ENCODE results near the gene ELF4.
"Not testable (repeated sequence)": the region's sequence is repeated elsewhere in the genome, so short reads cannot be mapped to it uniquely, and the experiment has no call there.

Gene ELF4

GRCh38 chrX:130124577-130124976 is 14.3 kb upstream of the ELF4 start:
- Histone ChIP-seq H3K4me3 (ENCODE audit: low read length) (no peak overlapping the region), H3K4me1 (ENCODE audit: control insufficient read depth, insufficient read depth, low read length) (no peaks in the 10 kb centered on the region), H3K36me3 (ENCODE audit: control insufficient read depth, insufficient read depth, low read length) (peaks cover 2% of the 10 kb centered on the region), H3K27ac (ENCODE audit: low read depth, low read length) (peak overlapping the region; percentile 75), H3K27me3 (ENCODE audit: control insufficient read depth, insufficient read depth, low read length) (no peaks in the 10 kb centered on the region), H3K9ac (ENCODE audit: low read length) (no peak overlapping the region)

- Histone ChIP-seq H3K9ac (ENCODE audit: low read length) (no peak overlapping the region), H3K27ac (ENCODE audit: low read depth, low read length) (peak overlapping the region; percentile 28), H3K27me3 (ENCODE audit: control insufficient read depth, insufficient read depth, low read length) (no peaks in the 10 kb centered on the region), H3K4me1 (ENCODE audit: control insufficient read depth, insufficient read depth, low read length) (peaks cover 6% of the 10 kb centered on the region), H3K36me3 (ENCODE audit: control insufficient read depth, insufficient read depth, low read length) (no peaks in the 10 kb centered on the region), H3K4me3 (ENCODE audit: low read length) (peak overlapping the region; percentile 57)
These were observed 11.2 kb upstream of the ELF4 start for GRCh38 chrX:130121505-130121800.

GRCh38 chrX:130120746-130121504 is 10.6 kb upstream of the ELF4 start:
- no peaks in the 10 kb centered on the region for H3K36me3 ChIP-seq (ENCODE audit: control insufficient read depth, insufficient read depth, low read length)
- H3K4me1 ChIP-seq (ENCODE audit: control insufficient read depth, insufficient read depth, low read length), result peaks cover 6% of the 10 kb centered on the region
- peak overlapping the region; percentile 51 for H3K27ac ChIP-seq (ENCODE audit: low read depth, low read length)
- no peaks in the 10 kb centered on the region for H3K27me3 ChIP-seq (ENCODE audit: control insufficient read depth, insufficient read depth, low read length)
- peak overlapping the region; percentile 57 for H3K4me3 ChIP-seq (ENCODE audit: low read length)
- H3K9ac ChIP-seq (ENCODE audit: low read length), result no peak overlapping the region

GRCh38 chrX:130120321-130120731 is 10.0 kb upstream of the ELF4 start:
- Histone ChIP-seq H3K4me1 (ENCODE audit: control insufficient read depth, insufficient read depth, low read length) (peaks cover 6% of the 10 kb centered on the region), H3K9ac (ENCODE audit: low read length) (no peak overlapping the region), H3K36me3 (ENCODE audit: control insufficient read depth, insufficient read depth, low read length) (no peaks in the 10 kb centered on the region), H3K27me3 (ENCODE audit: control insufficient read depth, insufficient read depth, low read length) (no peaks in the 10 kb centered on the region), H3K4me3 (ENCODE audit: low read length) (peak overlapping the region; percentile 57), H3K27ac (ENCODE audit: low read depth, low read length) (peak overlapping the region; percentile 42)

- H3K27me3 ChIP-seq (ENCODE audit: control insufficient read depth, insufficient read depth, low read length), result no peaks in the 10 kb centered on the region
- no peak overlapping the region for H3K27ac ChIP-seq (ENCODE audit: low read depth, low read length)
- no peak overlapping the region for H3K9ac ChIP-seq (ENCODE audit: low read length)
- peaks cover 6% of the 10 kb centered on the region for H3K4me1 ChIP-seq (ENCODE audit: control insufficient read depth, insufficient read depth, low read length)
- no peak overlapping the region for H3K4me3 ChIP-seq (ENCODE audit: low read length)
- H3K36me3 ChIP-seq (ENCODE audit: control insufficient read depth, insufficient read depth, low read length), result no peaks in the 10 kb centered on the region
These were observed 9.1 kb upstream of the ELF4 start for GRCh38 chrX:130119312-130119898.

GRCh38 chrX:130118441-130119311 is 8.4 kb upstream of the ELF4 start:
- H3K27ac ChIP-seq (ENCODE audit: low read depth, low read length), result peak overlapping the region; percentile 49
- no peaks in the 10 kb centered on the region for H3K36me3 ChIP-seq (ENCODE audit: control insufficient read depth, insufficient read depth, low read length)
- no peak overlapping the region for H3K9ac ChIP-seq (ENCODE audit: low read length)
- peak overlapping the region; percentile 15 for H3K4me3 ChIP-seq (ENCODE audit: low read length)
- peaks cover 2% of the 10 kb centered on the region for H3K27me3 ChIP-seq (ENCODE audit: control insufficient read depth, insufficient read depth, low read length)
- peaks cover 6% of the 10 kb centered on the region for H3K4me1 ChIP-seq (ENCODE audit: control insufficient read depth, insufficient read depth, low read length)

- H3K9ac ChIP-seq (ENCODE audit: low read length), result no peak overlapping the region
- peaks cover 2% of the 10 kb centered on the region for H3K27me3 ChIP-seq (ENCODE audit: control insufficient read depth, insufficient read depth, low read length)
- H3K27ac ChIP-seq (ENCODE audit: low read depth, low read length), result no peak overlapping the region
- H3K36me3 ChIP-seq (ENCODE audit: control insufficient read depth, insufficient read depth, low read length), result no peaks in the 10 kb centered on the region
- no peak overlapping the region for H3K4me3 ChIP-seq (ENCODE audit: low read length)
- peaks cover 6% of the 10 kb centered on the region for H3K4me1 ChIP-seq (ENCODE audit: control insufficient read depth, insufficient read depth, low read length)
These were observed 6.9 kb upstream of the ELF4 start for GRCh38 chrX:130117166-130117565.

GRCh38 chrX:130115119-130115885 is 5.0 kb upstream of the ELF4 start:
- H3K4me1 ChIP-seq (ENCODE audit: control insufficient read depth, insufficient read depth, low read length); H3K9ac ChIP-seq (ENCODE audit: low read length); H3K27ac ChIP-seq (ENCODE audit: low read depth, low read length); H3K4me3 ChIP-seq (ENCODE audit: low read length); H3K27me3 ChIP-seq (ENCODE audit: control insufficient read depth, insufficient read depth, low read length); H3K36me3 ChIP-seq (ENCODE audit: control insufficient read depth, insufficient read depth, low read length): not testable (repeated sequence)

- H3K4me3 ChIP-seq (ENCODE audit: low read length), result no peak overlapping the region
- peaks cover 2% of the 10 kb centered on the region for H3K27me3 ChIP-seq (ENCODE audit: control insufficient read depth, insufficient read depth, low read length)
- no peak overlapping the region for H3K9ac ChIP-seq (ENCODE audit: low read length)
- H3K36me3 ChIP-seq (ENCODE audit: control insufficient read depth, insufficient read depth, low read length), result no peaks in the 10 kb centered on the region
- H3K4me1 ChIP-seq (ENCODE audit: control insufficient read depth, insufficient read depth, low read length), result peaks cover 6% of the 10 kb centered on the region
- no peak overlapping the region for H3K27ac ChIP-seq (ENCODE audit: low read depth, low read length)
These were observed 3.9 kb upstream of the ELF4 start for GRCh38 chrX:130114141-130114588.

GRCh38 chrX:130111220-130112154 is 1.2 kb upstream of the ELF4 start:
- H3K4me3 ChIP-seq (ENCODE audit: low read length), result peak overlapping the region; percentile 9
- peaks cover 2% of the 10 kb centered on the region for H3K27me3 ChIP-seq (ENCODE audit: control insufficient read depth, insufficient read depth, low read length)
- H3K27ac ChIP-seq (ENCODE audit: low read depth, low read length), result no peak overlapping the region
- H3K9ac ChIP-seq (ENCODE audit: low read length), result no peak overlapping the region
- H3K4me1 ChIP-seq (ENCODE audit: control insufficient read depth, insufficient read depth, low read length), result no peaks in the 10 kb centered on the region
- H3K36me3 ChIP-seq (ENCODE audit: control insufficient read depth, insufficient read depth, low read length), result peaks cover 2% of the 10 kb centered on the region

All from rectal smooth muscle tissue (tissue), 1 donor.